ENCODE results near the gene BMX.

DNA sequence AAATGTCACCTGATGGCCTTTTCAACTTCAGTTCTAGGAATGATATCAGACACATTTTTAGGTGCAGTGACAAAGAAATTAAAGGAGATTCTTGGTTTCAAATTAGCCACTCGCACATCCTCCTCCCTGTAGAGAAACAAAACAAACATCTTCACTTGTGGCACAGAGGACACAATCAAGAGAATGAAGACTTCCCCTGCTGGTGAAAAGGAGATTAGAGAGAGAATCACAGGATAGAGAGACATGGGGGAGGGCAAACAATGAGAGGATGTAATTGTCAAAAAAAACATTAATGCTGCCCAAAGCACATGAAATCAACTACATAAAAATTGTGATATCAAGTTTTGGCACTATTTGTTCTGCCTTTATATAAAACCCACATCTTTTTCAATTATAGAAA lies 65.6 kb downstream of the BMX start:
- TF ChIP-seq, protein P1, sequence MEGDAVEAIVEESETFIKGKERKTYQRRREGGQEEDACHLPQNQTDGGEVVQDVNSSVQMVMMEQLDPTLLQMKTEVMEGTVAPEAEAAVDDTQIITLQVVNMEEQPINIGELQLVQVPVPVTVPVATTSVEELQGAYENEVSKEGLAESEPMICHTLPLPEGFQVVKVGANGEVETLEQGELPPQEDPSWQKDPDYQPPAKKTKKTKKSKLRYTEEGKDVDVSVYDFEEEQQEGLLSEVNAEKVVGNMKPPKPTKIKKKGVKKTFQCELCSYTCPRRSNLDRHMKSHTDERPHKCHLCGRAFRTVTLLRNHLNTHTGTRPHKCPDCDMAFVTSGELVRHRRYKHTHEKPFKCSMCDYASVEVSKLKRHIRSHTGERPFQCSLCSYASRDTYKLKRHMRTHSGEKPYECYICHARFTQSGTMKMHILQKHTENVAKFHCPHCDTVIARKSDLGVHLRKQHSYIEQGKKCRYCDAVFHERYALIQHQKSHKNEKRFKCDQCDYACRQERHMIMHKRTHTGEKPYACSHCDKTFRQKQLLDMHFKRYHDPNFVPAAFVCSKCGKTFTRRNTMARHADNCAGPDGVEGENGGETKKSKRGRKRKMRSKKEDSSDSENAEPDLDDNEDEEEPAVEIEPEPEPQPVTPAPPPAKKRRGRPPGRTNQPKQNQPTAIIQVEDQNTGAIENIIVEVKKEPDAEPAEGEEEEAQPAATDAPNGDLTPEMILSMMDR (IDR thresholded peaks at IDR 0.05) = no peak
- TF ChIP-seq POLR2A (IDR thresholded peaks at IDR 0.05) = no peak
